Activated T-helper 17 cell treated with anti-CD3 and anti-CD28 coated beads, Interleukin-2, amount 50 U/mL, for 72 hours (primary cell): Measurements from ENCODE around the gene STK11. TPM values are rescaled to one million over a fixed set of nuclear protein-coding genes. Genes with fewer than 3 reads are reported as not detected.
A peak's percentile ranks its signal among the peaks of the same experiment; 100 is the strongest.
"Not testable (repeated sequence)": the region's sequence is repeated elsewhere in the genome, so short reads cannot be mapped to it uniquely, and the experiment has no call there.

Experiments used
- ATAC-seq: fragments of 150-1000 bp; cut with Tn5 transposase; replicated peaks from 2 replicates; pipeline ENCODE4 v1.10.0; 2021; ENCODE audit warnings: mild to moderate bottlenecking, moderate library complexity
- H3K27ac Mint-ChIP-seq: one replicate; pipeline ENCODE4 v1.8.0; 2022; ENCODE audit warnings: mixed read lengths
- H3K27me3 Mint-ChIP-seq: one replicate; pipeline ENCODE4 v1.8.0; 2022; ENCODE audit warnings: mixed read lengths
- H3K36me3 Mint-ChIP-seq: one replicate; pipeline ENCODE4 v1.8.0; 2022; ENCODE audit warnings: low read depth, mild to moderate bottlenecking, mixed read lengths
- H3K4me1 Mint-ChIP-seq: one replicate; pipeline ENCODE4 v1.8.0; 2022; ENCODE audit warnings: mixed read lengths
- H3K4me3 Mint-ChIP-seq: one replicate; pipeline ENCODE4 v1.8.0; 2022; ENCODE audit warnings: mild to moderate bottlenecking, mixed read lengths
- H3K9me3 Mint-ChIP-seq: one replicate; pipeline ENCODE4 v1.8.0; 2022; ENCODE audit warnings: mixed read lengths
- total RNA-seq, 2 donors: library from RNA; stranded (reverse); gene quantifications; one replicate each; pipeline ENCODE4 v1.2.3, GENCODE V29; 2022

The STK11 gene
- total RNA-seq, 2 donors from 2014 or later = 77.0 to 86.6 TPM

DNA sequence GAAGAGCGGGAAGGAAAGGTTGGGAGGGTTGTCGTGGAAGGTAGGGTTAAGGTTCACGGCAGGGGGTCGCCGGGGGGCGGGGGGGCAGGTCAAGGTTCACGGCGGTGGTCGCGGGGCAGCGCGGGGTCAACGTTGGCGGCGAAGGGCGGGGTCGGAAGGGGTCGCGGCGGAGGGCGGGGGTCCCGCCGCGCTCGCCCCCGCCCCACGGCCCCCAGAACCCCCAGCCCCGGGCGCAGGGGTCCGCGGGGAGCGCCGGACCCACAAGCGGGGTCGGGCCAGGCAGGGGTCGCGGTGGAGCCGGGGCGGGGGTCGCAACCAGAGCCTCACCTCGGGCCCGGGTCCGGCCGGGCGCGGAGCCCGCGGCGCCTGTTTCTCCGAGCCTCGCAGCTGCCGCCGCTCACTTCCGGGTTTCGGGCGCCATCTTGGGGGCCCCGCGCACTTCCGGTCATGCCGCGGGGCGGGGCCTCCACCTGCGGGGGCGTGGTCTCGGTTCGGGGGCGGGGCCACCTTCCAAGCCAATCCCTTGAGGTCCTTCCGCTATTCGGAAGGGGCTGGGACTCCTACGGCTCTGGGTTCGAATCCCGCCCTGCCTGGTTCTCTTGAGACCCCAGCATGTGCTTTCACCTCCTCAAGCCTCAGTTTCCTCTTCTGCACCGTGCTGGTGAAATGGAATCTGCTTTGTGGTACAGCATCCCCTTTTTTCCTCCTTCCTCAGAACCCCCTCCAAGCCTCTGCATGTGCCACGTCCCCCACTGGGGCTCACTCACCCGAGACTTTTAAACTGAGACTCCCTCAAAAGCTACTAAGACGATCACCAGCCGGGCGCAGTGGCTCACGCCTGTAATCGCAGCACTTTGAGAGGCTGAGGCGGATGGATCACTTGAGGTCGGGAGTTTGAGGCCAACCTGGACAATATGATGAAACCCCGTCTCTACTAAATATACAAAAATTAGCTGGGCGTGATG, 31.5 kb upstream of the STK11 start, which contains the start of gene SBNO2:
Gene SBNO2 (minus strand): TSS at position 424 of the 965 bp plus-strand sequence. CDS start 19,992 bp downstream, outside the sequence.
- H3K27ac Mint-ChIP-seq = peak within 1 kb of the TSS; percentile 89
- no peaks in the 10 kb centered on the region for H3K27me3 Mint-ChIP-seq
- H3K9me3 Mint-ChIP-seq = no peaks in the 10 kb centered on the region
- peak; percentile 91 for ATAC-seq
- H3K4me3 Mint-ChIP-seq = peak within 1 kb of the TSS; percentile 76
- H3K4me1 Mint-ChIP-seq = peaks cover 13% of the 10 kb centered on the region
- H3K36me3 Mint-ChIP-seq = peaks cover 5% of the 10 kb centered on the region

DNA sequence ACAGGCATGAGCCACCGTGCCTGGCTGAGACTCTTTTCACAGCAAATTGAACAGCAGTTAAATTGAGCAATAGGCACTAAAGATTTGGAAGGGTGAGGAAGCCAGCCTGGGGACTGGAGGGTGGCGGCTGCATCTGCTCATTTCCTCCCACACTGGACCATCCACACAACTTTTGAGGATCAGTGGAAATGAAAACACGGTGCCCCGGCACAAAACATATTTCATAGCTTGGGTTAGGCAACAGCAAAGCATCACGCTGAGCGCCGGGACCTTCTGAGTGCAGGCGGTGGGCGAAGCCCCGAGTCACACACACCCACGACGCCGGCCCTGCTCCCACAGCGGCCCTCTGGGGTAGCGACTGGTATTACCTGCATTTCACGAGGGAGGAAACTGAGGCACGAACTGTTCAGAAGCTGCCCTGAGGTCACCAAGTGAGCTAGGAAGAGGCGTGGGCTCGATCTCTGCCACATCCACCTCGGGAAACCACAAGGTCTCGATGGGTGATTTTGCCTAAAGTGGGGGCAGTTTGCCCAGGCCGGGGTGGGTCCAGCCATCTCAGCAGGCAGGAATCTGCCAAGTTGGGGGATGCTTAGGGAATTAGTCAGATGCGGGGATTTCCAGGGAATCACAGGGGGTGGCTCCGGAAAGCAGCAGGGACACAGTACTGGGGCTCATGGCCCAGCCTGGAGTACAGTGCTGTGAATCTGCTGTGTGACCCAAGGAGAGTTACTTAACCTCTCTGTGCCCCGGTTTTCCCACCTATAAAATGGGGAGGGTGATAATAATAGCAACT, 28.1 kb upstream of the STK11 start:
- H3K9me3 Mint-ChIP-seq = no peaks in the 10 kb centered on the region
- no peaks in the 10 kb centered on the region for H3K27me3 Mint-ChIP-seq
- H3K4me1 Mint-ChIP-seq = peaks cover 12% of the 10 kb centered on the region
- H3K36me3 Mint-ChIP-seq = no peaks in the 10 kb centered on the region
- no peak overlapping the region for H3K27ac Mint-ChIP-seq
- ATAC-seq = no peak
- no peak overlapping the region for H3K4me3 Mint-ChIP-seq

DNA sequence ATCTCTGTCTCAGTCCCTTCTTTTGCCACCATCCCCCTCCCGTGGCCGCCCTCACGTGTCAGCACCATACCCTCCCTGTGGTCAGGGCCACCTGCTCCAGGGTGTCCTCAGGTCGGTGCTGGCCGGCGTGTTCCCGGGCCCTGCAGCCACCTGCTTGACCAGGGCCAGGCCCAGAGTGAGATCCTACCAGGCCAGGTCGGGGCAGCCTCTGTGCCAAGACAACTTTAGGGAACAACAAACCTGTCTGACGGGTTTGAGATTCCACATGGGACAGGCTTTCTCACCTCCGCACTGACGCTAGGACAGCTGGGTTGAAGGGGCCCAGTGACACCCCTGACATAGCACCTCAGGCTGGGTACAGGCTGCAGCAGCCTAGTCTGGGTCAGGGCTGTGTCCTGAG, 24.0 kb upstream of the STK11 start:
- Mint-ChIP-seq H3K27ac (peak overlapping the region; percentile 88), H3K4me3 (peak overlapping the region; percentile 68), H3K27me3 (no peaks in the 10 kb centered on the region), H3K9me3 (no peaks in the 10 kb centered on the region), H3K4me1 (peaks cover 12% of the 10 kb centered on the region), H3K36me3 (no peaks in the 10 kb centered on the region)
- ATAC-seq = no peak

DNA sequence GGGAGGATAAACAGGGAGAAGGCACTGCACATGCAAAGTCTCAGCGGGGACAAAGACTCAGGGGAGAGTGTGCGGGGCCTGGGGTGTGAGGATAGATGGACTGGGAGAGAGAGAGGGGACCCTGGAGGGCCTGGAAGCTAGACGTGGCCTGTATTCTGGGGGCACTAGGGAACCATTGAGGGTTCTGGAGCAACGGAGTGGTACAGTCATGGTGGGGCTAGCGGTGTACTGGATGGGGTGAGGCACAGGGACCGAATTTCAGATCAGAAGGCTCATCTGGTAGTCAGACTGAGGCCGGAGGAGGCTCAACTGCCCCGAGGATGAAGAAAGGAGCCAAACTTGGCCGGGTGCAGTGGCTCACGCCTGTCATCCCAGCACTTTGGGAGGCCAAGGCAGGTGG, 23.5 kb upstream of the STK11 start:
- ATAC-seq = no peak
- H3K9me3 Mint-ChIP-seq = no peaks in the 10 kb centered on the region
- no peak overlapping the region for H3K4me3 Mint-ChIP-seq
- H3K27me3 Mint-ChIP-seq = no peaks in the 10 kb centered on the region
- peaks cover 12% of the 10 kb centered on the region for H3K4me1 Mint-ChIP-seq
- H3K27ac Mint-ChIP-seq = peak overlapping the region; percentile 88
- no peaks in the 10 kb centered on the region for H3K36me3 Mint-ChIP-seq

DNA sequence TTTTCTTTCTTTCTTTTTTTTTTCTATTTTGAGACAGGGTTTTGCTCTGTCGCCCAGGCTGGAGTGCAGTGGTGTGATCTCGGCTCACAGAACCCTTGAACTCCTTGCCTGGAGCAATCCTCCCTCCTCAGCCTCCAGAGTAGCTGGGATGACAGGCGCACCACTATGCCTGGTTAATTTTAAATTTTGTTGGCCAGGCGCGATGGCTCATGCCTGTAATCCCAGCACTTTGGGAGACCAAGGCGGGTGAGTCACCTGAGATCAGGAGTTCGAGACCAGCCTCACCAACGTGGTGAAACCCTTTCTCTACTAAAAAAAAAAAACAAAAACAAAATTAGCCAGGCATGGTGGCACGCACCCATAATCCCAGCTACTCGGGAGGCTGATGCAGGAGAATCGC, 22.9 kb upstream of the STK11 start:
- H3K9me3 Mint-ChIP-seq = no peaks in the 10 kb centered on the region
- peaks cover 12% of the 10 kb centered on the region for H3K4me1 Mint-ChIP-seq
- H3K36me3 Mint-ChIP-seq = no peaks in the 10 kb centered on the region
- no peak overlapping the region for H3K27ac Mint-ChIP-seq
- H3K27me3 Mint-ChIP-seq = no peaks in the 10 kb centered on the region
- no peak overlapping the region for H3K4me3 Mint-ChIP-seq
- no peak for ATAC-seq

DNA sequence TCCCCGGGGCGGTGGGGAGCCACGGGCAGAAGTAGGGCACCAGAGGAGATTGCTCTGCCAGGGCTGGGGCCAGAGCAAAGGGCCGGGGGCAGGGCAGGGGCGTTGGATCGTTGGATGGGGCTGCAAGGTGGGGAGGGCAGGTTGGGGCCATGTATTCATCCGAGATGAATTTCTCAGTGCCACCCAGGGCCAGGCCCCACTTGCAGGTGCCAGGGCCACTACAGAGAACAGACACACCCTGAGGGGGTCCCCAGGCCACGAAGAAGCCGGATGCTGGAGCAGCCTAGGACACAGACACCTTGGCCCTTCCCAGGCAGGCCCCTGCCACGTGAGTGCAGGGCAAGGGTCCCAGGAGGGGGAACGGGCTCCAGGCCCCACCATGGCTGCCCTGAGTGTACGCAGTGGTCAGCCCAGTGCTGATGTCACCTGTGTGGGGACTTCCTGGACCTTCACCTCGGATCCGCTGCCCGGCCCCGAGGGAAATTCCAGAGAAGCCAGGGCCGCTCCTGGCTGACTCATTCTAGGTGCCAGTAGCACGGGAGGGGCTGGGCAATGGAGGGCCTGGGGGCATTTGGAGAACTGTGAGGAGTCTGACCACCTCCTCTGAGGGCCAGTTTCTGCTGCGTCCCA, 21.9 kb upstream of the STK11 start:
- ATAC-seq = peak; percentile 37
- Mint-ChIP-seq H3K4me3 (no peak overlapping the region), H3K4me1 (peaks cover 12% of the 10 kb centered on the region), H3K27me3 (no peaks in the 10 kb centered on the region), H3K27ac (no peak overlapping the region), H3K36me3 (no peaks in the 10 kb centered on the region), H3K9me3 (no peaks in the 10 kb centered on the region)

DNA sequence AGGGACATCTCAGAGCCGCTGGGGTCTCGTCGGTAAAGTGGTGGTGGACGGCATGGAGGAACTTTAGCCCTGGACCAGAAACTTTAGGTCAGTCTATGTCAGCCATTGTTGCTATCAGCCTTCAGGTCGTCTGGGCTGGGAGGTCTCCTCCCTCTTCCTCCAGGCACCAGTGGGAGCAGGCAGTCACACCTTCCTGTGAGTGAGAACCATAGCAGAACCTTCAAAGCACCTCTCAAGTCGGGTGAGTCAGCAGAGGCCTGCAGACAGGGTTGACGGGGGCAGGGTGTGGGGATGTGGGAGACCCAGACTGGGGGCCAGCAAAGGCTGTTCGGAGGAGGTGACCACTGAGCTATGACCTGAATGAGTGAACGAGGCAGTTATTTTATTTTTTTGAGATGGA, 16.2 kb upstream of the STK11 start:
- peak overlapping the region; percentile 39 for H3K4me3 Mint-ChIP-seq

DNA sequence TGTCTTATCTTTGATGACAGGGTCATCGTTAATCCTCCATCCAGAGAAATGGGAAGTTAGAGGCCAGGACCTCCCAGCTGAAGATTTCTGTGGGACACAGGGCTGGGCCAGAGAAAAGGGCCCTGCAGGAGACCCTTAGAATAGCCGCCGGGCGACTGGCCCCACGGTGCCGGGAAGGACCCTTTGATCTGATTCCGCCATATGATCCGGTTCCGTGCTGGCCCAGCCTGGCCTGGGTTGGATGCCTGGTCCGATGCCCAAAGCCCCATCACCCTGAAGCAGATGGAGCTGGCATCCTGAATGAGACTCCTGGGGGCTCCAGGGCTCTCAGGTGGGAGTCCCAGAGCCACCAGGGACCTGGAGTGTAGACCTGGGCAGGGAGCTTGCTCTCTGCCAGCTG, 6.0 kb upstream of the STK11 start:
- no peak for ATAC-seq
- Mint-ChIP-seq H3K36me3 (no peaks in the 10 kb centered on the region), H3K27me3 (no peaks in the 10 kb centered on the region), H3K4me3 (no peak overlapping the region), H3K27ac (no peak overlapping the region), H3K4me1 (peaks cover 9% of the 10 kb centered on the region), H3K9me3 (no peaks in the 10 kb centered on the region)

More for the DNA sequence above, 16.2 kb upstream of the STK11 start:
- no peaks in the 10 kb centered on the region for H3K9me3 Mint-ChIP-seq
- H3K27me3 Mint-ChIP-seq = no peaks in the 10 kb centered on the region
- peak overlapping the region; percentile 82 for H3K27ac Mint-ChIP-seq
- H3K36me3 Mint-ChIP-seq = peaks cover 6% of the 10 kb centered on the region
- peaks cover 12% of the 10 kb centered on the region for H3K4me1 Mint-ChIP-seq
- ATAC-seq = peak; percentile 71

DNA sequence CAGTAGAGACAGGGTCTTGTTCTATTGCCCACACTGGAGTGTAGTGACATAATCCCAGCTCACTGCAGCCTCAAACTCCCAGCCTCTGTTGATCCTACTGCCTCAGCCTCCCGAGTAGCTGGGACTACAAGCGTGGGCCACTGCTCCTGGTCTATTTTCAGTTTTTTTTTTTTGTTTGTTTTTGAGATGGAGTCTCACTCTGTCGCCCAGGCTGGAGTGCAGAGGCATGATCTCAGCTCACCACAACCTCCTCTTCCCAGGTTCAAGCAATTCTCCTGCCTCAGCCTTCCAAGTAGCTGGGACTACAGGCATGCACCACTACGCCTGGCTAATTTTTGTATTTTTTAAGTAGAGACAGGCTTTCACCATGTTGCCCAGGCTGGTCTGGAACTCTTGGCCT, 5.0 kb upstream of the STK11 start:
- H3K27me3 Mint-ChIP-seq, H3K36me3 Mint-ChIP-seq, H3K9me3 Mint-ChIP-seq, H3K27ac Mint-ChIP-seq, H3K4me3 Mint-ChIP-seq, H3K4me1 Mint-ChIP-seq, ATAC-seq: not testable (repeated sequence)

DNA sequence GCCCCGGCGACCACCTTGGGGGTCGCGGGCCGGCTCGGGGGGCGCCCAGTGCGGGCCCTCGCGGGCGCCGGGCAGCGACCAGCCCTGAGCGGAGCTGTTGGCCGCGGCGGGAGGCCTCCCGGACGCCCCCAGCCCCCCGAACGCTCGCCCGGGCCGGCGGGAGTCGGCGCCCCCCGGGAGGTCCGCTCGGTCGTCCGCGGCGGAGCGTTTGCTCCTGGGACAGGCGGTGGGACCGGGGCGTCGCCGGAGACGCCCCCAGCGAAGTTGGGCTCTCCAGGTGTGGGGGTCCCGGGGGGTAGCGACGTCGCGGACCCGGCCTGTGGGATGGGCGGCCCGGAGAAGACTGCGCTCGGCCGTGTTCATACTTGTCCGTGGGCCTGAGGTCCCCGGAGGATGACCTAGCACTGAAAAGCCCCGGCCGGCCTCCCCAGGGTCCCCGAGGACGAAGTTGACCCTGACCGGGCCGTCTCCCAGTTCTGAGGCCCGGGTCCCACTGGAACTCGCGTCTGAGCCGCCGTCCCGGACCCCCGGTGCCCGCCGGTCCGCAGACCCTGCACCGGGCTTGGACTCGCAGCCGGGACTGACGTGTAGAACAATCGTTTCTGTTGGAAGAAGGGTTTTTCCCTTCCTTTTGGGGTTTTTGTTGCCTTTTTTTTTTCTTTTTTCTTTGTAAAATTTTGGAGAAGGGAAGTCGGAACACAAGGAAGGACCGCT, 729 bp downstream of the STK11 start:
- Mint-ChIP-seq H3K27ac (peak overlapping the region; percentile 95), H3K4me1 (peaks cover 9% of the 10 kb centered on the region), H3K9me3 (no peaks in the 10 kb centered on the region), H3K27me3 (no peaks in the 10 kb centered on the region), H3K36me3 (peaks cover 40% of the 10 kb centered on the region), H3K4me3 (peak overlapping the region; percentile 97)
- no peak for ATAC-seq

DNA sequence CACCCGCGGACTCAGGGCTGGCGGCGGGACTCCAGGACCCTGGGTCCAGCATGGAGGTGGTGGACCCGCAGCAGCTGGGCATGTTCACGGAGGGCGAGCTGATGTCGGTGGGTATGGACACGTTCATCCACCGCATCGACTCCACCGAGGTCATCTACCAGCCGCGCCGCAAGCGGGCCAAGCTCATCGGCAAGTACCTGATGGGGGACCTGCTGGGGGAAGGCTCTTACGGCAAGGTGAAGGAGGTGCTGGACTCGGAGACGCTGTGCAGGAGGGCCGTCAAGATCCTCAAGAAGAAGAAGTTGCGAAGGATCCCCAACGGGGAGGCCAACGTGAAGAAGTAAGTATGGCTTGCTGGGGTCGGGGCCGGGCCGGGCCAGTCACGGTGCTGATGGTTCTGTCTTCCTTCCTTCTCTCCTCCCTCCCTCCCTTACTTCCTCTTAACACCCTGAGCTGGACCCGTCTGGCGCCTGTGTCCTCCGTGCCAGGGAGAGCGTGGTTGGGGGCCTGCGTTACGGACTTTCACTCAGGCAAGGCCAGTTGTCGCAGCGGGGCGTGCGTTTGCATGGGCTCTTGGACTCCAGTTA, 1.4 kb downstream of the STK11 start:
- H3K9me3 Mint-ChIP-seq = no peaks in the 10 kb centered on the region
- peak overlapping the region; percentile 95 for H3K27ac Mint-ChIP-seq
- H3K4me3 Mint-ChIP-seq = peak overlapping the region; percentile 97
- H3K27me3 Mint-ChIP-seq = no peaks in the 10 kb centered on the region
- H3K4me1 Mint-ChIP-seq = peaks cover 9% of the 10 kb centered on the region
- no peak for ATAC-seq
- peaks cover 46% of the 10 kb centered on the region for H3K36me3 Mint-ChIP-seq

DNA sequence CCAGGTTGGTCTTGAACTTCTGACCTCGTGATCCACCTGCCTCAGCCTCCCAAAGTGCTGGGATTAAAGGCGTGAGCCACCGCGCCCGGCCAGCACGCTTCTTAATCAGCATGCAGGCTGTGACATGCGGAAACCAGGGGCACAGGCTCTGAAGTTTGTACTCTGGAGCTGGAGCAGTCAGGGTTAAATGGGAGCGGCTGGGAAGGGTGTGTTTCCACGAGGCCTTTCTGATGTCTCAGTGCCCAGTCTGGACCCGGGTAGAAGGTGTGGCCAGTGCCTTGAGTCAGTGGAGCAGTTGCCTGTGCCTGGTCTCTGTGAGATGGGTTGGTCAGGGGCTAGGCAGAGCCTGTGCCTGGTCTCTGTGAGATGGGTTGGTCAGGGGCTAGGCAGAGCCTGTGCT, 3.3 kb downstream of the STK11 start:
- H3K4me3 Mint-ChIP-seq = peak overlapping the region; percentile 97
- H3K27ac Mint-ChIP-seq, H3K4me1 Mint-ChIP-seq, H3K27me3 Mint-ChIP-seq, H3K9me3 Mint-ChIP-seq, ATAC-seq: not testable (repeated sequence)
- peaks cover 56% of the 10 kb centered on the region for H3K36me3 Mint-ChIP-seq

DNA sequence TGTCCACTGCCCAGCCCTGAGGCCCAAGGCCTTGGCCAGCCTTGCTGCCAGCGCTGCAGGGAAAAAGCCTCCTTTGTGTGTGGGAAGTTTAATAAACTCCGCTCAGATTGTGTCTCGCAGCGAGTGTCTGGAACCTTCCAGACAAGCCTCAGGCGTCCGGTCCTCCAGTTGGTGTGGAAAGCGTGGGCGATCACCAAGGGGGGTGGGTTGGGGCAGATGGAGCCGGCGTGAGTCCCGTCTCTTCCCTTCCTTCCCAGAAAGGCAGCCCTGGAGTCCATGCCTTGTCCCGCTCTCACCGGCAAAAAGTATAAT, 4.6 kb downstream of the STK11 start:
- no peak overlapping the region for H3K27ac Mint-ChIP-seq
- H3K4me3 Mint-ChIP-seq = peak overlapping the region; percentile 41
- no peaks in the 10 kb centered on the region for H3K9me3 Mint-ChIP-seq
- no peaks in the 10 kb centered on the region for H3K27me3 Mint-ChIP-seq
- peaks cover 61% of the 10 kb centered on the region for H3K36me3 Mint-ChIP-seq
- no peak for ATAC-seq
- H3K4me1 Mint-ChIP-seq = peaks cover 11% of the 10 kb centered on the region
